Smooth muscle cell (in vitro differentiated cells): ENCODE data around the gene GALNT2. TPM values are rescaled to one million over a fixed set of nuclear protein-coding genes. Genes with fewer than 3 reads are reported as not detected.

ENCODE experiments used
- DNase-seq: peaks from one replicate; lab custom pipeline; 2025; ENCODE audit not compliant: unreplicated experiment; lab: John Stamatoyannopoulos, UW
- H2AFZ ChIP-seq: fragments of 200-600 bp; sonication (generic); 2 replicates; pipeline ENCODE4 v1.6.0; 2016; ENCODE audit warnings: antibody characterized with exemption, low read depth, mild to moderate bottlenecking
- H3F3A ChIP-seq: fragments of 200-600 bp; sonication (generic); 2 replicates; pipeline ENCODE4 v1.6.0; 2017; ENCODE audit warnings: antibody characterized with exemption, low read depth
- H3K27ac ChIP-seq: fragments of 200-600 bp; sonication (generic); 2 replicates; pipeline ENCODE4 v1.5.1; 2016; ENCODE audit warnings: low read depth, mild to moderate bottlenecking
- H3K27me3 ChIP-seq: fragments of 200-600 bp; sonication (generic); 2 replicates; pipeline ENCODE4 v1.6.1; 2016; ENCODE audit warnings: low read depth, mild to moderate bottlenecking
- H3K36me3 ChIP-seq: fragments of 200-600 bp; sonication (generic); 2 replicates; pipeline ENCODE4 v1.5.1; 2016; ENCODE audit warnings: low read depth
- H3K4me1 ChIP-seq: fragments of 200-600 bp; sonication (generic); 2 replicates; pipeline ENCODE4 v1.5.1; 2016; ENCODE audit warnings: low read depth
- H3K4me2 ChIP-seq: fragments of 200-600 bp; sonication (generic); 2 replicates; pipeline ENCODE4 v1.6.0; 2016; ENCODE audit warnings: mild to moderate bottlenecking
- H3K4me3 ChIP-seq: fragments of 200-600 bp; sonication (generic); 2 replicates; pipeline ENCODE4 v1.5.1; 2016; ENCODE audit warnings: mild to moderate bottlenecking
- H3K79me2 ChIP-seq: fragments of 200-600 bp; sonication (generic); 2 replicates; pipeline ENCODE4 v1.6.0; 2016; ENCODE audit warnings: low read depth, mild to moderate bottlenecking
- H3K9ac ChIP-seq: fragments of 200-600 bp; sonication (generic); 2 replicates; pipeline ENCODE4 v1.6.0; 2016; ENCODE audit warnings: low read depth
- H3K9me3 ChIP-seq: fragments of 200-600 bp; sonication (generic); replicated peaks from 2 replicates; pipeline ENCODE4 v1.5.1; 2016; ENCODE audit warnings: low read depth
- H4K20me1 ChIP-seq: fragments of 200-600 bp; sonication (generic); 2 replicates; pipeline ENCODE4 v1.6.0; 2016; ENCODE audit warnings: low read depth
- CTCF ChIP-seq: fragments of 200-600 bp; sonication (generic); IDR thresholded peaks from 2 replicates; pipeline ENCODE4 v1.5.1; 2017; ENCODE audit warnings: borderline replicate concordance, mild to moderate bottlenecking, antibody characterized with exemption; ENCODE audit not compliant: insufficient read depth, poor library complexity, severe bottlenecking
- WGBS: methylation state at CpG from one replicate; pipeline ENCODE4 v1.1.7; 2016; ENCODE audit warnings: low lambda C conversion rate; 5-methylcytosine and 5-hydroxymethylcytosine counted together
- polyA plus RNA-seq: library from polyadenylated mRNA; unstranded; fragments of >200 nt; fragmentation: Nextera tagmentation; extraction: Ambion mirVana; gene quantifications from 2 replicates; pipeline ENCODE4 v1.2.1, GENCODE V29; 2016
- total RNA-seq: library from RNA; depleted of rRNA; stranded (reverse); fragments of >200 nt; gene quantifications from 2 replicates; pipeline ENCODE4 v1.2.3, GENCODE V29; 2014

Gene GALNT2
- total and polyA plus RNA-seq, 2 experiments from 2014 or later = 76.4 to 152 TPM

GRCh38 chr1:230237805-230238204 is 170.8 kb downstream of the GALNT2 start:
- Histone ChIP-seq H2AFZ (no peak overlapping the region), H3K79me2 (peaks cover 4% of the 10 kb centered on the region), H3K4me3 (no peak overlapping the region), H3K4me2 (no peak overlapping the region), H3K9me3 (no peaks in the 10 kb centered on the region), H3K36me3 (peaks cover 22% of the 10 kb centered on the region), H3F3A (peaks cover 4% of the 10 kb centered on the region), H4K20me1 (peaks cover 42% of the 10 kb centered on the region), H3K4me1 (no peaks in the 10 kb centered on the region), H3K27ac (no peak overlapping the region), H3K9ac (no peak overlapping the region), H3K27me3 (no peaks in the 10 kb centered on the region)
- no peak for DNase-seq
- TF ChIP-seq CTCF = no peak
- WGBS = 89% methylated on average over 5 of the region's 5 CpGs

GRCh38 chr1:230240446-230241086 is 173.5 kb downstream of the GALNT2 start:
- no peak for TF ChIP-seq CTCF
- Histone ChIP-seq H3K79me2 (no peaks in the 10 kb centered on the region), H3K4me3 (no peak overlapping the region), H4K20me1 (peaks cover 38% of the 10 kb centered on the region), H3K9ac (no peak overlapping the region), H3K9me3 (no peaks in the 10 kb centered on the region), H3K4me1 (no peaks in the 10 kb centered on the region), H3K36me3 (peaks cover 22% of the 10 kb centered on the region), H3K27me3 (no peaks in the 10 kb centered on the region), H3F3A (peaks cover 4% of the 10 kb centered on the region), H2AFZ (no peak overlapping the region), H3K27ac (no peak overlapping the region), H3K4me2 (no peak overlapping the region)
- no peak for DNase-seq
- 100% methylated on average over 5 of the region's 5 CpGs for WGBS

- Histone ChIP-seq H3K4me1 (no peaks in the 10 kb centered on the region), H4K20me1 (peaks cover 21% of the 10 kb centered on the region), H3K27ac (no peak overlapping the region), H3K79me2 (no peaks in the 10 kb centered on the region), H3F3A (no peaks in the 10 kb centered on the region), H3K27me3 (no peaks in the 10 kb centered on the region), H3K9ac (no peak overlapping the region), H3K9me3 (no peaks in the 10 kb centered on the region), H3K4me3 (no peak overlapping the region), H3K4me2 (no peak overlapping the region), H2AFZ (no peak overlapping the region), H3K36me3 (peaks cover 22% of the 10 kb centered on the region)
- 81% methylated on average over 6 of the region's 6 CpGs for WGBS
- TF ChIP-seq CTCF = no peak
- DNase-seq = no peak
These were observed 175.3 kb downstream of the GALNT2 start for GRCh38 chr1:230242326-230242725.

- 93% methylated on average over 17 of the region's 17 CpGs for WGBS
- no peak for TF ChIP-seq CTCF
- peaks cover 7% of the 10 kb centered on the region for H3K4me1 ChIP-seq
- H3K4me2 ChIP-seq = no peak overlapping the region
- no peaks in the 10 kb centered on the region for H3K27me3 ChIP-seq
- peaks cover 20% of the 10 kb centered on the region for H4K20me1 ChIP-seq
- no peaks in the 10 kb centered on the region for H3K79me2 ChIP-seq
- H2AFZ ChIP-seq = no peak overlapping the region
- H3F3A ChIP-seq = no peaks in the 10 kb centered on the region
- DNase-seq = no peak
- H3K27ac ChIP-seq = no peak overlapping the region
- no peak overlapping the region for H3K4me3 ChIP-seq
- peaks cover 15% of the 10 kb centered on the region for H3K36me3 ChIP-seq
- no peak overlapping the region for H3K9ac ChIP-seq
- no peaks in the 10 kb centered on the region for H3K9me3 ChIP-seq
These were observed 176.1 kb downstream of the GALNT2 start for GRCh38 chr1:230243146-230243545.
